GM12875 (cell line): ENCODE measurements around the gene EVI5L.

Experiments
- H3K4me3 ChIP-seq: one replicate; pipeline ENCODE4 v1.5.1; 2011; ENCODE audit warnings: low read depth, low read length, control low read depth
- CTCF ChIP-seq: IDR thresholded peaks from 2 replicates; pipeline ENCODE4 v1.5.1; 2011; ENCODE audit warnings: low read depth, mild to moderate bottlenecking, control low read depth, inconsistent platforms, low read length, moderate library complexity, borderline replicate concordance; ENCODE audit not compliant: insufficient read depth

EVI5L gene

GRCh38 chr19:7829561-7830271 lies at the start of gene EVI5L:
EVI5L (plus strand) TSS chr19:7830218; CDS start chr19:7846543, 16,325 bp downstream.
- H3K4me3 ChIP-seq, result peak within 1 kb of the TSS; percentile 69
- no peak for TF ChIP-seq CTCF

- H3K4me3 ChIP-seq, result no peak overlapping the region
- no peak for TF ChIP-seq CTCF
Measured at GRCh38 chr19:7781157-7781556, 48.9 kb upstream of the EVI5L start.

- TF ChIP-seq CTCF, result no peak
- no peak overlapping the region for H3K4me3 ChIP-seq
Measured at GRCh38 chr19:7783991-7784423, 46.0 kb upstream of the EVI5L start.

GRCh38 chr19:7784856-7785255 lies 45.2 kb upstream of the EVI5L start:
- H3K4me3 ChIP-seq, result no peak overlapping the region
- no peak for TF ChIP-seq CTCF

- H3K4me3 ChIP-seq, result no peak overlapping the region
- TF ChIP-seq CTCF, result no peak
Measured at GRCh38 chr19:7787141-7787540, 42.9 kb upstream of the EVI5L start.

GRCh38 chr19:7787602-7788177 lies 42.3 kb upstream of the EVI5L start:
- no peak overlapping the region for H3K4me3 ChIP-seq

More at GRCh38 chr19:7787602-7788177, 42.3 kb upstream of the EVI5L start:
- no peak for TF ChIP-seq CTCF
